Measurements from ENCODE around the gene NUCB2.
A peak's percentile ranks its signal among the peaks of the same experiment; 100 is the strongest.

NUCB2 gene

DNA sequence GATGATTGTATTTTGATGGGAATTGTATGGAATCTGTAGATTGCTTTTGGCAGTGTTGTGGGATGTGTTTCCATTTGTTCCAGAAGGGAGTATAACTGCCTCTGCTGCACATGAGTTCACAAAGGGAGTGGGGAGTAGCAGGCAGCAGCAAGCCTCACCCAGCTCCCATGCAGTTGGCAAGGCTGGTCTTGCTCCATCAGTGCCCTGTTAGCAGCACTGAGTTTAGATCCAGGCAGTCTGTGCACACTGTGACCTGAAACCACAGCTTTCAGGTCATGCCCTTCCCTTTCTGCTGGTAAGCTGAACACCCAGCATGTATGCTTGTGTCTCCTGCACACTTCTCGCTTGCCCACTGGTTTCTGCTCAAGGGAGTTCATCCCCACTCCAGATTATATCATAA lies 3.7 kb upstream of the NUCB2 start:
- DNase-seq, result no peak

DNA sequence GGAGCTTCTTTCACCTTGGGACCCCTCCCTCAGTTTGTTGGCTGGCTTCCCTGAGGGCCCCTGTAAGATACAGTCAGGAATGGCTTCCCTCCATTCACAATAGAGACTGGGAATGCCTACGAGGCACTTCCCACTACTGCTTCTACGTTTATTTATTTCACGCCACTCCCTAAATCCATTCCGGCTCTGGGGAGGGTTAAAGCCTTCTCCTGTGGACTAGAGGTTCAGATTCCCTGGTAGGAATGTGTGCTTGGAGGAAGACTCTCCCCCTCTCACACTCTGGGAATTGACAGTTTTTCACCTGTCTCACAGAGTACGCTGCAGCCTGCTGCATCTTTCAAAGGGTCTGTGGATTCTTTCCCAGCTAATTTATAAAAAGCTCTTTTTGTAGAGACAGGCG lies 3.3 kb upstream of the NUCB2 start:
- no peak for DNase-seq

DNA sequence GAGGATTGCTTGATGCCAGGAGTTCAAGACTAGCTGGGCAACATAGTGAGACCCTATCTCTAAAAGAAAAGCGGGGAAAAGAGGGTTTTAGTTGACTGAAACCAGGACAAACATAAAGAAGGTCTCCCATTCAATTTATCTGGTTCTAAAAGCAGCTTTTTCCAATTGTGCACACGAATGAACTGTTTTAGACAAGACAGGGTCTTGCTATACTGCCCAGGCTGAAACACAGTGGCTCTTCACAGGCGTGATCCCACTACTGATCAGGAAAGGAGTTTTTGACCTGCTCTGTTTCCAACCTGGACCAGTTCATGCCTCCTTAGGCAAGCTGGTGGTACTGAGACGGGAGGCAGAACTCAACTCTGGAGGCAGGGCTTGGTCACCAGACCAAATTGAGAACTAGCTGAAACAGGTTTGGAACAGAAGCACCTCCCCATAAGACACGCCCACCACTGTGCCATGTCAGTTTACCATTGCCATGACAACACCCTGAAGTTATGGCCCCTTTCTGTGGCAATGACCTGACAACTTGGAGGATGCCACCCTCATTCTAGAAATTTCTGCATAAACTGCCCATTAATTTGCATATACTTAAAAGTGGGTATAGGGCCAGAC lies 2.8 kb upstream of the NUCB2 start:
- no peak for DNase-seq

DNA sequence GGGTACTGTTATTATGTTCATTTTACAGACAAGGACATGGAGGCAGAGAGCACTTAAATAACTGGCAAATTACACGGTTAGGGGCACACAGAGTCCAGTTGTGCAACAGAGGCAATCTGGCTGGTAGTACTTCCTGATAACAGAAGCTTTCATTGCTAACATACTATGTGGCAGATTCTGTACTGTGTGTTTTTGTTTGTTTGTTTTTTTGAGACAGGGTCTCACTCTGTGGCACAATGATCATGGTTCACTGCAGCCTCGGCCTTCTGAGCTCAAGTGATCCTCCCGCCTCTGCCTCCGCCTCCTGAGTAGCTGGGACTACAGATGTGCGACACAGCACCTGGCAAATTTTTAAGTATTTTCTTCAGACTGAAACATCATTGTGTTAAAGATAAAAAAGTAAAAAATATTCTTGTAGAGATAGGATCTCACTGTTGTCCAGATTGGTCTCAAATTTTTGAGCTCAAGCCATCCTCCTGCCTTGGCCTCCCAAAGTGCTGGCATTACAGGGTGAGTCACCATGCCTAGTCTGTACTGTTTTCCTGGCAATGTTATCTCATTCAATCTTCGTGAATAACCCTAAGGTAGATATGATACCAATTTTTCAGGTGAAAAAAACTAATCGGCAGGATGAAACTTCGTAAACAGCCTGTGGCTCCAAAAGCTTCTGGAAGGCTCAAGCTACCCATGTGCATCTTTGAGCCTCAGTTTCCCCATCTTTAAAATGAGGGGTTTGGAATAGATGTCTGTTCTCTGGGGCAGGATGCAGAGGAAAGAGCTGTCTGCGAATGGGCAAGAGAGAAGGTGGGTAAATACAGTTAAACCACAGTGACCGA lies 921 bp upstream of the NUCB2 start:
- no peak for DNase-seq

DNA sequence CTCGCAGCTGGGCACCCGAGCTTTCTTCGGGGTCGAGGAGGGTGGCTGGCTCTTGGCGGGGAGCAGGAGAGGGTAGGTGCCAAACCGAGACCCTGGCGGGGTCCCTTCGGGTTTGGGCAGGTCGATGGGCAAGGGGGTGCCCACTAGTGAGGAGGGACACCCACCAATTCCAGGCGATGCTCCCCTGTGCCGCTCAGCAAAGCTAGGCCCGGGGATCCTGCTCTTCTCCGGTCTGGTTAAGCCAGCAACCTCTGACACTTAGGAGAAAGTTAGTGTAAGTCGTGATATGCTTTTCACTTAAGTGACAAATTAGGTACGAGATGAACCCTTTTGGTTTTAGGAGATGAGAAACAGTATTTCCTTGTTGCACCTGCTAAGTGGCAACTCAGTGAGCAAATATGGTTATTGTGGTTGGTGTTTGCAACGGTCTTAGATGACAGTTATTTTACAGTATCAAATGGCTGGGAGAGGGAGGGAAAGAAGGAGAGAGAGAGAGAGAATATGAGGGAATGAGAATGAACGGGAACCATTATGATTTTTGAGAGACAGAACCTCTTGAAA lies 565 bp downstream of the NUCB2 start:
- DNase-seq, result peak; percentile 50

DNA sequence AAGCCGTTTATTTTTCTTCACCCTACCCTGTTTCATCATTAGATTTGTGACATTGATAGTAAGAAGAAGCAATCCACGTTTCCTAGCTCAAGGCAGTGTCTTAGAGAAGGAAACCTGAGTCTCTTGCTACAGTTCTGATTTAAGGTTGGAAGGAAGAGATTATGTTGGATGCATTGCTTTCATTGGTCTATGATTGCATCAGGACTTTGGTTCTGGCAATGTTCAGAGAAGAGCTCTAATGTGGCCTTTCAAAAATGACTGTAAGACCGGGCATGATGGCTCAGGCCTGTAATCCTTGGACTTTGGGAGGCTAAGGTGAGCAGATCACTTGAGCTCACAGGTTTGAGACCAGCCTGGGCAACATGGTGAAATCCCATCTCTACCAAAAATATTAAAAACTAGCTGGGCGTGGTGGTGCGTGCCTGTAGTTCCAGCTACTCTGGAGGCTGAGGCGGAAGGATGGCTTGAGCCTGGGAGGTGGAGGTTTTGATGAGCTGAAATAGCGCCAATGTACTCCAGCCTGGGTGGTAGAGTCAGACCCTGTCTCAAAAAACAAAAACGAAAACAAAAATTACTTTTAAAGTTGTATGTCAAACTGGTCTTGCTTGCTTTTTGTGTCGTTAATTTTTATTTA lies 4.1 kb downstream of the NUCB2 start:
- no peak for DNase-seq

DNA sequence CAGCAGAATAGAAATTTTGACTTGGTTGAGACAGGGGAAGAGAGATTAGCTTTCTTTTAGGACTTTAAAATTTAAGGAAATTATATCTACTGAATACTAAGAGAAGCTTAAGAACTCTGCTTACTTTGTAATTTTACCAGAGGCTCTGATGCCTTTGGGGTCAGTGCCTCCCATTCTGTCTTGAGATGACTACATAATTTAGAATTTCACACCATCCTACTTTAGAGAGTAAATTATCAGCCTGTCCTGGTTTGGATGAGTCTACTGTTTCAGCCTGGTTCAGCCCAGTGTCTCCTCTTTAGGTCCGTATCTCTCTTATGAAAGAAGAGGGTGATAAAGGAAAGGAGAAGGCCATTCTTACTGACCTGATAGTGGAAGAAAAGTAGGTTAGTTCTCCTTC lies 9.8 kb downstream of the NUCB2 start:
- no peak for DNase-seq

DNA sequence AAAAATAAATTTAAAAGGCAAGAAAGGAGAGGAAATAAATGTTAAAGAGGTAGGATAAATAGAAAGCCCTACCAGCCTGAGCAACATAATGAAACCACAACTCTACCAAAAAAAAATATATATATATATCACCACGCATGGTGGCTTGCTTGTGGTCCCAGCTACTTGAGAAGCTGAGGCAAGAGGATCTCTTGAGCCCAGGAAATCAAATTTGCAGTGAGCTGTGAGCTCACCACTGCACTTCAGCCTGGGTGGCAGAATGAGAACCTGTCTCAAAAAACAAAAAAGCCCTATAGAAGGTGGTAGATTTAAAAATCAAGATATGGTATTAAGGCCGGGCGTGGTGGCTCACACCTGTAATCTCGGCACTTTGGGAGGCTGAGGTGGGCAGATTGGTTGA lies 10.5 kb downstream of the NUCB2 start:
- no peak for DNase-seq

DNA sequence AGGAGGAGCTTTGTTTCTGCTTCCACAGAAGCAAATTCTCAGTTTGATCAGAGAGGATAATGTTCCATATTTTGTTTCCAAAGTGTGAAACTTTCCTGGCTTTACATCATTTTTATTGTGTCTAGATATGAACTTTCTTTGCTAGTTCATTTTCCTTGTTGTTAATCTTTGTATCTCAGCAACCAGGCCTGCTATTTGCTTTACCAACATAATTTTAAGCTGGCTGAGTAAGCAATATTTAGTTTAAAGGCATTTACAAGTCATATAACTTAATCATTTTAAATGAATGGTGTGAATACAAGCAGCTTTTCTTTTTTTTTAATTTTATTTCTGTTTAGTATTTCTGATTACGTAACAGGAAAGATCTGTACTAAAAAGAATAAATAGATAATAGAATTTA lies 15.2 kb downstream of the NUCB2 start:
- DNase-seq, result no peak

DNA sequence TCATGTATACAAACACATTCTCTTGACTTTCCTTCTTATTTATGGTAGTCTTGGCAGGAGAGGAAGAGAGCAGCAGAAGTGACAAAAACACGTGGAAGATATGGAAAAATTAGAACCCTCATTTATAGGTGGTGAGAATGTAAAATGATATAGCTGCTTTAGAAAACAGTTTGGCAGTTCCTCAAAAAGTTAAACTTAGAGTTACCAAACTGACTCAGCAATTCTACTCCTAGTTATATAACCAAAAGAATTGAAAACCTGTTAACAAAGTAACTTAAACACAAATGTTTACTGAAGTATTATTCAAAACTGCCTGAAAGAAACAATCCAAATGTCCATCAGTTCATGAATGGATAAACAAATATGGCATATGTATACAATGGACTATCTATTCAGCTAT lies 16.8 kb downstream of the NUCB2 start:
- no peak for DNase-seq

DNA sequence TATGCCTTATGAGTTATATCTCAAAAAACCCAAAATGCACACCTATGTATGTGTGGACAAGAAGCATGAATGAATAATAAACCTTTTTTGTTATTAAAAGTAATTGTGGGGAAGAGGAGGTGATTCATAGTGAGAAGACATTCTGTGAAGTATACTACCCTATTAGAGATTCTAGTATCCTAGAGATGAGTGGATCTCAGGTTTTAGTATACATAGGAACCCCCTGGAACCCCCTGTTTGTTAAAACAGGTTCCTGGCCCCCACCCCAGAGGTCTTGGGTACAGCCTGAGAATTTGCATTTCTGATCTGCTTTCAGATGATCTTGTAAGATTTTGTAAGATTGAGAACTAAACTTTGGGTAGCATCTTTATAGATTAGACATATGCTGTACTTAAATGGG lies 17.5 kb downstream of the NUCB2 start:
- DNase-seq, result no peak

DNA sequence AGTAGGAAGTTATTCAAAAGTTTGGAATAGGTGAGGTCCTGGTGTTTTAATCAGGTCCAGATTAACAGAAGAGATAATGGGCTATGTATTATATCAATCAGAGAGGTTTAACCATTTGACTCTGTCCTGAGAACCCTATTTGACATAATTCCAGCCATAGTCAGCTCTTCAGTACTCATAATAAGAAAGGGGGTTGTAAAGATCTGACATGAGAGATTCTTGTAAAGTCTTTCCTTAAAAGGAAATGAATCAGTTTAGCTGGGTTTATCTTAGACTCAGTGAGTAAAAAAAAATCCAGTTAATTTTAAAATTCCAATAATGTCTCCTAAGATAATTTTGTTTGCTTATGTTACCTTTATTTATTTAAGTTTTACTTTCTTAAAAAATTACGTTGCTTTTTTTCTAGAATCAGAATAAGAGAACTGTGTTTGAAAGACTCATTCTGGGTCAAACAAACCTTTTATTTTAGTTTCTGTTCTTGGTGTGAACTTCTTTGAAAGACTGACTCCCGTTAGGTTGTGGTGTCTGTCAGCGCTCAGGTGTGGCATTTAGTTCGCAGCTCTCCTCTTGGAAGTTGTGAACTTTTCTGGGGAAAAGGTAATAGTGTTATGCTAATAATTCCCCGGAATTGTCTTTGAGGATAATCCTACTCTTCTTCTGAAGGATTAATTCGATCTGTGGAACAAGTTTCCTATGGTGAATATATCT lies 20.5 kb downstream of the NUCB2 start:
- no peak for DNase-seq

DNA sequence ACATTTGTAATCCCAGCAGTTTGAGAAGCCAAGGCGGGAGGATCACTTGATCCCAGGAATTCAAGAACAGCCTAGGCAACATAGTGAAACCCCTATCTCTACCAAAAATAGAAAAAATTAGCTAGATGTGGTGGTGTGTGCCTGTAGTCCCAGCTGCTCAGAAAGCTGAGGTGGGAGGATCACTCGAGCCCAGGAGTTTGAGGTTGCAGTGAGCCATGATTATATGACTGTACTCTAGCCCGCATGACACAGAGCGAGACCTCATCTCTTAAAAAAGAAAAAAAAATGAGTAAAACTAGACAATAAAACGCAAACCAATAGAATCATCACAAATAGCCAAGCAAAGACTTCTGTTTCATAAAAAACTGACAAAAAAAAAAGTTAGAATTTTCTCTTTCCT lies 21.8 kb downstream of the NUCB2 start:
- DNase-seq, result no peak

DNA sequence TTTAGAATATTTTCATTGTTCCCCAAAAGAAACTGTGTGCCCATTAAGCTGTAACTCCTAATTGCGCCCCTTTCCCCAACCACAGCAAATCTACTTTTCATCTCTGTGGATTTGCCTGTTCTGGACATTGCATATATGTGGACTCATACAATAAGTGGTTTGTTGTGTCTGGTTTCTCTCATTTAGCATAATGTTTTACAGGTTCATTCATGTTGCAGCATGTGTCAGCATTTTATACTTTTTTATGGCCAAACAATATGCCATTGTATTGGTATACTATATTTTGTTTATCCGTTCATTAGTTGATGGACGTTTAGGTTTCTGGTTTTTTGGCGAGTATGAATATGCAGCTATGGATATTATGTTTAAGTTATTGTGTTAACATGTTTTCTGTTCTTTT lies 23.8 kb downstream of the NUCB2 start:
- DNase-seq, result no peak

DNA sequence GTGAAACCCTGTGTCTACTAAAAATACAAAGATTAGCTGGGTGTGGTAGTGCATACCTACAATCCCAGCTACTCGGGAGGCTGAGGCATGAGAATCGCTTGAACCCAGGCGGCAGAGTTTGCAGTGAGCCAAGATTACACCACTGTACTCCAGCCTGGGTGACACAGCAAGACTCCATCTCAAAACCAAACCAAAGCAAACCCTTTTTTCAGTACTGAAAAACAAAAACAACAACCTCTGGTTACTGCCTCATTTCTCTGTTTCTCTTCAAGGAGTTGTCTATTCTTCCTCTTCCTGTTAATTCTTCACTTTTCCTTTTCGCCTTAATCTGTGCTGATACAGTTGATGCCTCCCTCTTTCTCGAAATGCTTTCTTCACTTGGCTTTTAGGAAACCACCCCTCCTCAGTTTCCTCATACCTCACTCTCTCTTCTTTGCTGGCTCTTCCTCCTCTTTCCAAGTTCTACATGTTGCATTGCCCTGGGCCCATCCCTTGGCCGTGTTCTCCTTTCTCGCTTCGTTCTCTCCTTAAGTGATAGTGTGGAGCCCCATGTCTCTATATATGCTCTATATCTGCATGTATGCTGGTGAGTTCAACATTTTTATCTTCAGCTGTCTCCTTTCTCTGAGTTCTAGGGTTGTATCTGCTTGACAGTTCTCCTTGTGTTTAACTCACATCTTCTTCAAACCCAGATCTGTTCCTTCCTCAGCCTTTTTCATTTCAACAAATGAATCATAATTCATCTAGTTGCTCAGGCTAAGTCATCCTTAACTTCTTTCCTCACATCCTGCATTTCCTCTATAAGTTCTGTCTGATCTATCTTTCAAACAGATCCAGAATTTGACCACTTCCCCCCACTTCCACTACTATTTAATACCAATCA lies 37.1 kb downstream of the NUCB2 start:
- no peak for DNase-seq

DNA sequence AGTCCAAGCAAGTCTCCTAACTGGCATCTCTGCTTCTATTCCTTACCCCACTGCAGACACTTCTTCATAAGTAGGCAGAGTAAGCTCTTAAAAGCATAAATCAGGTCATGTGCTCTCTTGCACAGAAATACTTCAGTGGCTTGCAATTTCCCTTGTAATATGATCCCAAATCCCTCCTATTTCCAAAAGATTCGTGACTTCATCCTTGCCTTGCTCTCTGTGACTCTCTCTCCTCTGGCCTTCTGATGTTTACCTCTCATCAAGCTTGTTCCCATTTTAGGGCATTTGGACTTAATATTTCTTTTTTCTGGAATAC lies 37.7 kb downstream of the NUCB2 start:
- DNase-seq, result no peak

DNA sequence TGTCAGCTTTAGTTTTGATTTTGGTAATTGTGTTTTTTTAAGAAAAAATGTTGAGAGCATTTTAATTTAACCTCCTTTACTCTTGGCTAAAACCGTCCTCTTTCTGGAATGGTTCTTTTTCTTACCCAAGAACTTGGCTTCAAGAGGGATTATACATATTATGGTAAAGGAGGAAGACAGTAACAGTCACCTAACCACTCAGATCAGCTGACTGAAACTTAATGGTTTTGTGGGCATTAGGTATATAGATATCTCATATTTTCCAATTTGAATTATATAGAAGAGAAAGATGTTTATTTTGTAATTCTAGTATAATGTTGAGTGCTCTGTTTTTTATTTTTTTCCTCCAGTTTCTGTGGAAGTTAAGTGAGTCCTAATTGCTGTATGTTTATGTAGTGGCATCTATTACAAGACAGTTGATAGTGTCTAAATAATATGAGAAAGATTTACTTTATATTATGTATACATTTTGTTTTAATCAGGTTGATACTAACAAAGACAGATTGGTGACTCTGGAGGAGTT lies 38.4 kb downstream of the NUCB2 start:
- no peak for DNase-seq

DNA sequence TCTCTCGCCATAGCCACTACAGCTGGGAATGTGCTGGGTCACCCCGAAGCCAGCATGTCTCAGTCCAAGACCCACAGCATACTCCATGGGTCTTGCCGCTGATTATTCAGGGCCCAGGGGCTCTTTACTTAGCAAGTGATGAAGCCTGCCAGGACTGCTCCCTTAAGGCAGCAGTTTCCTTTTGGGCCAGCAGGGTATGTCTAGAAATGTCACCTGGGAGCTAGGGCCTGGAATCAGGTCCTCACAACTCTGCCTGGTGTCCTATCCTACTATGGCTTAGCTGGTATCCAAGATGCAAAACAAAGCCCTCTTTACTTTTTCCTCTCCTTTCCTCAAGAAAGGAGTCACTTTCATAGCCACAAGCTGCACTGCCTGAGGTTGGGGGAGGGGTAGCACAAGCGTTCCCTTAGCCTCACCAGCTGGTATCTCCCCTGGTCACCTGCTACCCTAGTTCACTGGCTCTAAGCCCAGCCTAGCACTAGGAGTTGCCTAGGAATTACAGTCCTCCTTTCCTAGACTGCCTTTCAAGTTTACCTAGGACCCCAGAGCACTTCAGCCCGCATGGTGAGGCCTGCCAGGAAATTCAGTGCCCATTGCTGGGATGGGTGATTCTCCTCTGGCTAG lies 52.4 kb downstream of the NUCB2 start:
- peak; percentile 32 for DNase-seq

DNA sequence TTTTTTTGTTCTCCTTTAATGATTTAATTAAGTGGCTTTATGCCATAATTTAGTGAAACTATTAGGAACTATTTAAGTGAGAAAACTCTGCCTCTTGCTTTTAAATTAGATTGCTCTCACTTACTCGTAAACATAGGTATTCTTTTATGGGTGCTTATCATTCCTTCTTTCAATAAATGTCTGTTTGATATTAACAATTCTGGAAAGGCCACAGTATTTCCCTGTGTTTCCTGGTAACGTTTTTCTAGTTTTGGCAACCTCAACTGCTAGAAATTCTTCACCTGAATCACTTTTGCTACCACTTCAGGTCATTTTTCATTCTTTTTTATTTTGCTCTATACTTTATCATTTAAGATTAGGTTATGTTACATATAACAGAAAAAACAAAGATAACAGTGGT lies 55.1 kb downstream of the NUCB2 start:
- no peak for DNase-seq

DNA sequence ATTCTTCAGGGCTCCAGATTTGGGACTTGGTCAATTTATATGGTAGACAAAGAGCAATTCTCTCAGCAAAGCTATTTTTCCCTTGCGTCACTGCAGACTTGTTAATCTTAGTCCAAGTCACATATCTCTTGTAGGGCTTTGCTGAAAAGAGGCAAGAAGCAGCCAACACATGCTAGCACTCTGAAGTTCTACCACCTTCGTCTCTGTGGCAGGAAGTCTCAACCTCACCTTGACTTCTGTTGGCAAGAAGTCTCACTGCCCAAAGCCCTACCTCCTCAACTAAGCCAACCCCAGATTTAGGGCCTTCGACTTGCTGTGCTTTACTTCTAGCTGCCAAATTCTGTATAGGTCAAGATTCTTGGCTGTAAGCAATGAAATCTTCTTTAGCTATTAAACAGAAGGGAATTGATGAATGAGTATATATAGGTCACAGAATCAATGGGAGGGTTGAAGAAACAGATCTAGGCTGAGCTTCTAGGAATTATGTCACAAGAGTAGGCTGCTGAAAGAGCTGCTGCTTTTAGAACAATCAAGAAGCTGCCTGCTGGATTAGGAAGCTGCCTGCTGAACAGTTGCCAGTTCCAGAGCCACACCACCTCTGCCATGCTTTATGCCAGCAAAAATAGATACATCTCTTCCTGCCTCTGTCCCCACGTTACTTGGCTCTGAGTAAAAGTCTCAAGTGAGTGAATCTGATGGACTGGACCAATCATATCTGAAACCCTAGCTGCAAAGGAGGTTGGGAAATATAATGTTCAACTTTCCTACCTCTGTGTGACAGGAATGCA lies 57.5 kb downstream of the NUCB2 start:
- no peak for DNase-seq

DNA sequence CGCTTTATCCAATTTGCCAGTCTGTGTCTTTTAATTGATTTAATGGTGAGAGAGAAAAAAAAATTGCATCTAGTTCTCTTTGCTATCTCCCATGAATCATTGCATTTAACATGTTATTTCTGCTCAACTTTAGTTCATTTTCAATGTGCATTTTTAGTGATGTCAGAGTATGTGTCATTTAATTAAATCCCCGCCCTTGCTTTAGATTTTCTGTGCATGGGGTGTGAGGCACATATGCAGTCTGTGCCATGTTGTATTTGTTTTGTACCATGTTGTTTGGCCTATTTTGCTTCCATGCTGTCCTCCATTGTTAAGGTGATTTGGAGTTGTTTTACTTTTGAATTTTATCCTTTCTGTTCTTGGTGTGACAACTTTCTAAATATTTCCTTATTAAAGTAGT lies 66.7 kb downstream of the NUCB2 start:
- DNase-seq, result no peak
